Activated CD4-positive, alpha-beta T cell treated with anti-CD3 and anti-CD28 coated beads, Interleukin-2, Interleukin-6, amounts not matched to agents 100 ng/mL and 50 ng/mL, durations not matched to agents 16 hours and 8 hours (primary cell): ENCODE data around the gene MYL2.

Experiments used
- DNase-seq: peaks from one replicate; pipeline ENCODE4 v3.0.0-alpha.2; 2020

The MYL2 gene

GRCh38 chr12:110929818-110930217, 9.4 kb upstream of the MYL2 start:
- no peak for DNase-seq

- no peak for DNase-seq
These were observed 8.3 kb upstream of the MYL2 start for GRCh38 chr12:110928700-110929099.

GRCh38 chr12:110927546-110927945, 7.2 kb upstream of the MYL2 start:
- DNase-seq, result no peak

GRCh38 chr12:110923692-110924334, 3.4 kb upstream of the MYL2 start:
- DNase-seq, result no peak

- DNase-seq, result no peak
These were observed 2.8 kb upstream of the MYL2 start for GRCh38 chr12:110923192-110923591.

GRCh38 chr12:110922652-110923051, 2.3 kb upstream of the MYL2 start:
- no peak for DNase-seq

GRCh38 chr12:110921262-110921661, 883 bp upstream of the MYL2 start:
- DNase-seq, result no peak

- DNase-seq, result no peak
These were observed 659 bp downstream of the MYL2 start for GRCh38 chr12:110919720-110920119.

- DNase-seq, result no peak
These were observed 2.4 kb downstream of the MYL2 start for GRCh38 chr12:110917961-110918360.

GRCh38 chr12:110917467-110917866, 2.9 kb downstream of the MYL2 start:
- DNase-seq, result no peak

- no peak for DNase-seq
These were observed 4.0 kb downstream of the MYL2 start for GRCh38 chr12:110916295-110916875.

GRCh38 chr12:110913119-110914056, 7.0 kb downstream of the MYL2 start:
- no peak for DNase-seq

- no peak for DNase-seq
These were observed 8.1 kb downstream of the MYL2 start for GRCh38 chr12:110912263-110912662.

- DNase-seq, result no peak
These were observed 11.8 kb downstream of the MYL2 start for GRCh38 chr12:110908377-110909152.

- DNase-seq, result no peak
These were observed 12.8 kb downstream of the MYL2 start for GRCh38 chr12:110907583-110907982.

- DNase-seq, result no peak
These were observed 13.4 kb downstream of the MYL2 start for GRCh38 chr12:110906985-110907384.

GRCh38 chr12:110906516-110906915, 13.9 kb downstream of the MYL2 start:
- no peak for DNase-seq

GRCh38 chr12:110906083-110906482, 14.3 kb downstream of the MYL2 start:
- DNase-seq, result peak; percentile 21

GRCh38 chr12:110903511-110903910, 16.9 kb downstream of the MYL2 start:
- DNase-seq, result no peak

- no peak for DNase-seq
These were observed 19.0 kb downstream of the MYL2 start for GRCh38 chr12:110901401-110901800.

- no peak for DNase-seq
These were observed 23.8 kb downstream of the MYL2 start for GRCh38 chr12:110896559-110896958.

- DNase-seq, result no peak
These were observed 26.4 kb downstream of the MYL2 start for GRCh38 chr12:110893956-110894355.

- no peak for DNase-seq
These were observed 31.0 kb downstream of the MYL2 start for GRCh38 chr12:110889361-110889760.
